B cell (primary cell): ENCODE measurements around the gene BLOC1S5. TPM values are rescaled to one million over a fixed set of nuclear protein-coding genes. Genes with fewer than 3 reads are reported as not detected.
A peak's percentile ranks its signal among the peaks of the same experiment; 100 is the strongest.

Experiments
- ATAC-seq: fragments of 200-7000 bp; cut with Tn5 transposase; one replicate; pipeline ENCODE4 v1.10.0; 2021; ENCODE audit warnings: low read depth, mild to moderate bottlenecking, moderate number of reproducible peaks, moderate library complexity
- CTCF ChIA-PET: fragments of 350-600 bp; sonication (Branson Sonifier 250); formaldehyde crosslinking; loops from one replicate; lab custom pipeline; 2021; ENCODE audit warnings: antibody characterized with exemption, inconsistent platforms; lab: Charles Lee
- POLR2A ChIA-PET: fragments of 350-600 bp; sonication (Branson Sonifier 250); formaldehyde crosslinking; loops from one replicate; lab custom pipeline; 2021; ENCODE audit warnings: antibody characterized with exemption; lab: Charles Lee
- DNase-seq: peaks from one replicate; pipeline ENCODE4 v3.0.0; 2013
- H2AFZ ChIP-seq: 2 replicates; pipeline ENCODE4 v1.6.1; 2012; ENCODE audit warnings: mild to moderate bottlenecking, low read depth, low read length; ENCODE audit not compliant: insufficient read depth, poor library complexity, severe bottlenecking
- H3K27ac ChIP-seq, 2 donors: 1 replicate in 1 of 2; 2 replicates in 1 of 2; pipeline ENCODE4 v1.5.1; 2012 to 2013; ENCODE audit warnings: low read length in 2 of 2, mild to moderate bottlenecking in 2 of 2, moderate library complexity in 1 of 2
- H3K27me3 ChIP-seq, 4 experiments: fragments of 200-600 bp in 1 of 4; sonication (generic) in 1 of 4; replicated peaks in 1 of 4; 1 replicate in 2 of 4; 2 replicates in 2 of 4; pipeline versions ENCODE4 v1.6.1 to v1.7.0; 2013 to 2016; ENCODE audit warnings: low read length in 3 of 4, mild to moderate bottlenecking in 2 of 4, mixed read lengths in 1 of 4, moderate library complexity in 1 of 4; ENCODE audit not compliant: insufficient read depth in 4 of 4, control insufficient read depth in 3 of 4; ENCODE audit errors: control extremely low read depth in 1 of 4
- H3K36me3 ChIP-seq, 2 experiments: replicated peaks in 1 of 2; 1 replicate in 1 of 2; 2 replicates in 1 of 2; pipeline versions ENCODE4 v1.6.1 to v1.7.1; 2013; ENCODE audit warnings: low read length in 1 of 2; ENCODE audit not compliant: insufficient read depth in 2 of 2, control insufficient read depth in 1 of 2; ENCODE audit errors: control extremely low read depth in 1 of 2, extremely low read depth in 1 of 2
- H3K4me1 ChIP-seq, 2 donors: fragments of 200-600 bp in 1 of 2; sonication (generic) in 1 of 2; 1 replicate in 1 of 2; 2 replicates in 1 of 2; pipeline versions ENCODE4 v1.5.1 to v1.6.1; 2013 to 2017; ENCODE audit warnings: low read length in 2 of 2; ENCODE audit not compliant: control insufficient read depth in 2 of 2, insufficient read depth in 2 of 2
- H3K4me2 ChIP-seq: replicated peaks from 2 replicates; pipeline ENCODE3; 2012; ENCODE audit warnings: mild to moderate bottlenecking, low read depth, low read length; ENCODE audit not compliant: poor library complexity, severe bottlenecking
- H3K4me3 ChIP-seq, 5 experiments: fragments of 200-600 bp in 1 of 5; sonication (generic) in 1 of 5; 1 replicate in 3 of 5; 2 replicates in 2 of 5; pipeline versions ENCODE4 v1.5.1 to v1.7.0; 2011 to 2016; ENCODE audit warnings: low read length in 4 of 5, mild to moderate bottlenecking in 4 of 5, low read depth in 2 of 5, control low read depth in 1 of 5, moderate library complexity in 1 of 5; ENCODE audit not compliant: insufficient read depth in 1 of 5; ENCODE audit errors: control extremely low read depth in 1 of 5, extremely low read depth in 1 of 5
- H3K79me2 ChIP-seq: fragments of 200-600 bp; sonication (generic); one replicate; pipeline ENCODE4 v1.6.0; 2016; ENCODE audit warnings: low read length; ENCODE audit not compliant: control insufficient read depth, insufficient read depth
- H3K9ac ChIP-seq: fragments of 200-600 bp; sonication (generic); 2 replicates; pipeline ENCODE4 v1.6.1; 2017; ENCODE audit warnings: mild to moderate bottlenecking, low read length, moderate library complexity
- H3K9me3 ChIP-seq, 3 donors: one replicate each; pipeline versions ENCODE4 v1.6.1 to v1.7.1; 2013; ENCODE audit warnings: low read length in 2 of 3; ENCODE audit not compliant: control insufficient read depth in 2 of 3, insufficient read depth in 1 of 3; ENCODE audit errors: control extremely low read depth in 1 of 3
- H4K20me1 ChIP-seq: 2 replicates; pipeline ENCODE4 v1.6.0; 2012; ENCODE audit warnings: mild to moderate bottlenecking, low read length; ENCODE audit not compliant: insufficient read depth, control insufficient read depth, poor library complexity, severe bottlenecking
- H3K27ac Mint-ChIP-seq: one replicate; pipeline ENCODE4 v1.8.0; 2021; ENCODE audit warnings: mixed read lengths
- H3K27me3 Mint-ChIP-seq: one replicate; pipeline ENCODE4 v1.8.0; 2021; ENCODE audit warnings: mixed read lengths
- H3K4me1 Mint-ChIP-seq: one replicate; pipeline ENCODE4 v1.8.0; 2021; ENCODE audit warnings: mixed read lengths
- H3K4me3 Mint-ChIP-seq: one replicate; pipeline ENCODE4 v1.8.0; 2021; ENCODE audit warnings: mixed read lengths
- H3K9me3 Mint-ChIP-seq: one replicate; pipeline ENCODE4 v1.8.0; 2022; ENCODE audit warnings: mixed read lengths; ENCODE audit not compliant: insufficient read depth
- EZH2 ChIP-seq: IDR thresholded peaks from 2 replicates; pipeline ENCODE4 v1.6.1; 2012; ENCODE audit warnings: borderline replicate concordance, low read depth, mild to moderate bottlenecking, moderate library complexity, low read length; ENCODE audit not compliant: insufficient read depth, poor library complexity, severe bottlenecking
- WGBS: methylation state at CpG from one replicate; pipeline ENCODE4 v1.1.5; 2013; ENCODE audit warnings: missing lambda C conversion rate; ENCODE audit not compliant: insufficient coverage; 5-methylcytosine and 5-hydroxymethylcytosine counted together
- intact Hi-C: fragments of 100-400 bp; cut with micrococcal nuclease; formaldehyde crosslinking; loops from one replicate; pipeline ENCODE4 v1.10.0; 2022
- polyA plus RNA-seq: library from polyadenylated mRNA; depleted of rRNA; stranded (reverse); fragments of >200 nt; gene quantifications from 2 replicates; pipeline ENCODE4 v1.2.3, GENCODE V29; 2012
- total RNA-seq, 2 donors: library from RNA; stranded (reverse); fragments of 120-200 nt in 1 of 2; gene quantifications; 1 replicate in 1 of 2; 2 replicates in 1 of 2; pipeline versions ENCODE4 v1.2.3 to v1.2.4, GENCODE V29; 2013 to 2022
- TF ChIP-seq, protein P1 (sequence below): fragments of 200-600 bp; IDR thresholded peaks from one replicate; pipeline ENCODE4 v1.8.0; 2022; ENCODE audit warnings: antibody characterized with exemption, mild to moderate bottlenecking

Gene BLOC1S5
- total and polyA plus RNA-seq, 2 donors (not counting 1 experiment from before 2014, with no cell fraction given): 5.2 to 18.8 TPM

DNA sequence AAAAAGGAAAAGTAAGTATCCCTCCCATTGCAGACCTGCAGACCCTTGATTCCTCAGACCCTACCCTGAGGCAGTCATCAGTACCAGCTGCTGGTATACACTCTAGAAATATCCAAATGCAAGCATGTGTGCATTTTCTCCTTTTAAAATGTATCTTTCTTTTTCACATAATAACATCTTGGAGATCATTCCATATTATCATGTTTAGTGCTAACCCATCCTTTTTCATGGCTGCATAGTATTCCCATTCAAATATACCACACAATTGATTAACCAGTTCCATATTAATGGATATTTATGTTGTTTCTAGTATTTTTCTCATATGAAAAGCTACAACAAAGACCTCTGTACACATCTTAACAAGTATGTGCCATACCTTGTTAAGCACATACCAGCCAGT lies 70.8 kb downstream of the BLOC1S5 start:
- Histone ChIP-seq H3K9ac (no peak overlapping the region), H4K20me1 (no peaks in the 10 kb centered on the region), H3K4me2 (no peak overlapping the region), H3K4me3 (no peak overlapping the region), H3K27ac (no peak overlapping the region), H3K27me3 (no peaks in the 10 kb centered on the region), H3K79me2 (no peaks in the 10 kb centered on the region), H3K36me3 (no peaks in the 10 kb centered on the region), H2AFZ (no peak overlapping the region), H3K4me1 (peaks cover 10% of the 10 kb centered on the region in 2 donors), H3K9me3 (peaks cover 0 to 4% (median 2%) of the 10 kb centered on the region in 3 donors)
- Mint-ChIP-seq H3K4me3 (no peak overlapping the region), H3K27ac (no peak overlapping the region), H3K27me3 (no peaks in the 10 kb centered on the region), H3K4me1 (peaks cover 9% of the 10 kb centered on the region), H3K9me3 (no peaks in the 10 kb centered on the region)
- TF ChIP-seq, protein P1, sequence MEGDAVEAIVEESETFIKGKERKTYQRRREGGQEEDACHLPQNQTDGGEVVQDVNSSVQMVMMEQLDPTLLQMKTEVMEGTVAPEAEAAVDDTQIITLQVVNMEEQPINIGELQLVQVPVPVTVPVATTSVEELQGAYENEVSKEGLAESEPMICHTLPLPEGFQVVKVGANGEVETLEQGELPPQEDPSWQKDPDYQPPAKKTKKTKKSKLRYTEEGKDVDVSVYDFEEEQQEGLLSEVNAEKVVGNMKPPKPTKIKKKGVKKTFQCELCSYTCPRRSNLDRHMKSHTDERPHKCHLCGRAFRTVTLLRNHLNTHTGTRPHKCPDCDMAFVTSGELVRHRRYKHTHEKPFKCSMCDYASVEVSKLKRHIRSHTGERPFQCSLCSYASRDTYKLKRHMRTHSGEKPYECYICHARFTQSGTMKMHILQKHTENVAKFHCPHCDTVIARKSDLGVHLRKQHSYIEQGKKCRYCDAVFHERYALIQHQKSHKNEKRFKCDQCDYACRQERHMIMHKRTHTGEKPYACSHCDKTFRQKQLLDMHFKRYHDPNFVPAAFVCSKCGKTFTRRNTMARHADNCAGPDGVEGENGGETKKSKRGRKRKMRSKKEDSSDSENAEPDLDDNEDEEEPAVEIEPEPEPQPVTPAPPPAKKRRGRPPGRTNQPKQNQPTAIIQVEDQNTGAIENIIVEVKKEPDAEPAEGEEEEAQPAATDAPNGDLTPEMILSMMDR: no peak
- TF ChIP-seq EZH2: no peak
- intact Hi-C loops: no loop called here
- ATAC-seq (no peak), DNase-seq (no peak)
- POLR2A ChIA-PET: interaction anchor here (0.7 kb wide), 1 partner anchor 1364 kb away, joined by 3 read pairs; no protein-coding TSS in a partner anchor
- CTCF ChIA-PET: interaction anchor here (1.2 to 5.8 kb wide), 4 partner anchors 16 to 271 kb away, joined by 3 to 61 read pairs (median 11); no protein-coding TSS in a partner anchor

DNA sequence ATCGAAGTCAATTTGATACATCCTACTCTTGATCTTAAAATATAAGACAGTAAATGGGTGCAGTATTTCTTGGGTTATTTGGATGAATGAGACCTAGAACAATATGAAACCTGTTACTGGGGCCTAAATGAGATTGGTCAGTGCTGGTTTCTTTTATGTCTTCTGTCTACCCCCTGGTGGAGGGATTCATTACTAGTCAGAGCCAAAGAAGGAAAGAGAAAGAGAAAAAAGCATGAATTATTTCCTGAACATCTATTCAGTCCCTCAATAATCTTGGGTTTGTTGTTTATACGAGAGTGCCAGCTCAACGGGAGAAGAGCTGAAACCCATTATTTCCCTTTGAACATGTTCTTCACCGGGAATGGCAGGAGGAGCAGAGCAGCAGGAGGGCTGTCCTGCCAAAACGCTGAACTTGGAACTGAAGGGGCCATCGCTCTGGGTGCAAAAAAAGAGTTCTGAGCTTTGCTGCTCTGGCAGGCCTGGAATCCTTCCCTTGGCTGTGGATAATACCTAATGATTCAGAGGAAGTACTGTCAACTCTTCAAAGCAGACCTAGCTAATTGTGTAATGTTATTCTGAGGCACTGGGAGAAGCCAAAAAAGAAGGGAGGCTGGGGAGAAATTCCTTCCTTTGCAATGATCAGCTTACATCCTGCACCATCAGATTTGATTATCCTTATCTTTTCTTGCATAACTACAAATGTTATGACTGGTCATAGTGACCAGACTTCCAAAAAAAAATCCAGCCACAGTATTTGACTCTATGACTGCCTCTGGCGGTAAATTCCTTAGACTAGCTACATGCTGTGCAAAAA lies 72.0 kb downstream of the BLOC1S5 start:
- H3K27ac ChIP-seq: no peak overlapping the region
- no peak overlapping the region for H3K4me2 ChIP-seq
- Mint-ChIP-seq H3K4me3 (no peak overlapping the region), H3K9me3 (no peaks in the 10 kb centered on the region), H3K4me1 (peaks cover 5% of the 10 kb centered on the region), H3K27me3 (no peaks in the 10 kb centered on the region), H3K27ac (no peak overlapping the region)
- H3K4me1 ChIP-seq: peaks cover 5 to 6% of the 10 kb centered on the region in 2 donors
- H2AFZ ChIP-seq: no peak overlapping the region
- TF ChIP-seq, protein P1: peak; percentile 51
- TF ChIP-seq EZH2: no peak
- no peak overlapping the region for H3K4me3 ChIP-seq
- ChIA-PET POLR2A (no interaction called here), CTCF (interaction anchor here (0.5 to 5.8 kb wide), 17 partner anchors 9 to 569 kb away, joined by 3 to 61 read pairs (median 4); partner anchors contain the start of gene BMP6)
- peak; percentile 41 for ATAC-seq
- H4K20me1 ChIP-seq: no peaks in the 10 kb centered on the region
- peak; percentile 60 for DNase-seq
- WGBS: 71% methylated on average over 3 of the region's 7 CpGs
- H3K36me3 ChIP-seq: no peaks in the 10 kb centered on the region
- no peak overlapping the region for H3K9ac ChIP-seq
- H3K9me3 ChIP-seq: peaks cover 0 to 4% (median 2%) of the 10 kb centered on the region in 3 donors
- H3K27me3 ChIP-seq: no peaks in the 10 kb centered on the region
- intact Hi-C loops: loop anchor here (1.0 kb wide), 2 partner anchors 93 to 269 kb away; no protein-coding TSS in a partner anchor
- H3K79me2 ChIP-seq: no peaks in the 10 kb centered on the region
